WTC11 (cell line): ENCODE data around the gene GASK1A. TPM values are rescaled to one million over a fixed set of nuclear protein-coding genes. Genes with fewer than 3 reads are reported as not detected.

ENCODE experiments used
- ATAC-seq: fragments of 200-7000 bp; cut with Tn5 transposase; 2 replicates; pipeline ENCODE4 v1.10.0; 2021; ENCODE audit warnings: mild to moderate bottlenecking, moderate library complexity
- CTCF ChIA-PET: fragments of 300-600 bp; sonication (Branson Sonifier 250); formaldehyde crosslinking; loops from one replicate; lab custom pipeline; 2021; ENCODE audit warnings: antibody characterized with exemption; lab: Charles Lee
- POLR2A ChIA-PET: fragments of 350-600 bp; sonication (Branson Sonifier 250); formaldehyde crosslinking; loops from one replicate; lab custom pipeline; 2021; ENCODE audit warnings: antibody characterized with exemption; lab: Charles Lee
- DNase-seq: peaks from one replicate; pipeline ENCODE4 v3.0.0; 2021; ENCODE audit warnings: low spot score
- H3K27ac Mint-ChIP-seq: 2 replicates; pipeline ENCODE4 v1.8.0; 2021; ENCODE audit warnings: mixed read lengths
- H3K27me3 Mint-ChIP-seq: 2 replicates; pipeline ENCODE4 v1.8.0; 2021; ENCODE audit warnings: low read depth, mild to moderate bottlenecking, moderate library complexity, mixed read lengths
- H3K36me3 Mint-ChIP-seq: 2 replicates; pipeline ENCODE4 v1.8.0; 2021; ENCODE audit warnings: mixed read lengths
- H3K4me1 Mint-ChIP-seq: 2 replicates; pipeline ENCODE4 v1.8.0; 2022; ENCODE audit warnings: mixed read lengths
- H3K4me3 Mint-ChIP-seq: 2 replicates; pipeline ENCODE4 v1.8.0; 2021; ENCODE audit warnings: mild to moderate bottlenecking, moderate library complexity, mixed read lengths
- H3K9me3 Mint-ChIP-seq: 2 replicates; pipeline ENCODE4 v1.8.0; 2021; ENCODE audit warnings: mixed read lengths
- CREB1 ChIP-seq: sonication (generic); formaldehyde crosslinking; IDR thresholded peaks from 2 replicates; pipeline ENCODE4 v1.8.0; 2023; ENCODE audit warnings: mild to moderate bottlenecking, missing genetic modification reagents
- FOXP1 ChIP-seq: sonication (generic); formaldehyde crosslinking; IDR thresholded peaks from 2 replicates; pipeline ENCODE4 v1.8.0; 2022; ENCODE audit warnings: missing genetic modification reagents, mild to moderate bottlenecking, moderate library complexity, borderline replicate concordance
- GABPB1 ChIP-seq: sonication (generic); formaldehyde crosslinking; IDR thresholded peaks from 2 replicates; pipeline ENCODE4 v1.8.1; 2023; ENCODE audit warnings: mild to moderate bottlenecking, missing genetic modification reagents
- GTF2I ChIP-seq: fragments of 250-450 bp; sonication (Bioruptor Pico); conservative IDR thresholded peaks from 2 replicates; pipeline ENCODE4 v1.4.0; 2021; ENCODE audit warnings: mild to moderate bottlenecking
- IRF2 ChIP-seq: sonication (generic); formaldehyde crosslinking; IDR thresholded peaks from 2 replicates; pipeline ENCODE4 v1.8.0; 2022; ENCODE audit warnings: low read depth, missing genetic modification reagents, borderline replicate concordance
- JAZF1 ChIP-seq: fragments of 250-450 bp; sonication (Bioruptor Pico); IDR thresholded peaks from 2 replicates; pipeline ENCODE4 v1.9.0; 2021; ENCODE audit warnings: moderate library complexity, mild to moderate bottlenecking, inconsistent platforms
- KAT7 ChIP-seq: sonication (generic); formaldehyde crosslinking; IDR thresholded peaks from 2 replicates; pipeline ENCODE4 v1.8.1; 2023; ENCODE audit warnings: missing genetic modification reagents, mild to moderate bottlenecking, borderline replicate concordance
- NR3C1 ChIP-seq: sonication (generic); formaldehyde crosslinking; conservative IDR thresholded peaks from 2 replicates; pipeline ENCODE4 v1.8.1; 2023; ENCODE audit warnings: low read depth, mild to moderate bottlenecking, missing genetic modification reagents
- PRRX2 ChIP-seq: fragments of 250-450 bp; sonication (Bioruptor Pico); IDR thresholded peaks from 2 replicates; pipeline ENCODE4 v1.8.0; 2021; ENCODE audit warnings: mild to moderate bottlenecking
- RELA ChIP-seq: sonication (generic); formaldehyde crosslinking; IDR thresholded peaks from 2 replicates; pipeline ENCODE4 v1.8.1; 2022; ENCODE audit warnings: missing genetic modification reagents, mild to moderate bottlenecking, borderline replicate concordance
- TEAD1 ChIP-seq: sonication (generic); formaldehyde crosslinking; IDR thresholded peaks from 2 replicates; pipeline ENCODE4 v1.8.0; 2022; ENCODE audit warnings: mild to moderate bottlenecking, missing genetic modification reagents
- ZBTB21 ChIP-seq: sonication (generic); formaldehyde crosslinking; IDR thresholded peaks from 2 replicates; pipeline ENCODE4 v1.8.1; 2023; ENCODE audit warnings: mild to moderate bottlenecking, missing genetic modification reagents, borderline replicate concordance
- ZNF232 ChIP-seq: sonication (generic); formaldehyde crosslinking; IDR thresholded peaks from 2 replicates; pipeline ENCODE4 v1.8.0; 2022; ENCODE audit warnings: mild to moderate bottlenecking, missing genetic modification reagents
- ZNF263 ChIP-seq: sonication (generic); formaldehyde crosslinking; IDR thresholded peaks from 2 replicates; pipeline ENCODE4 v1.8.1; 2022; ENCODE audit warnings: low read depth, mild to moderate bottlenecking, moderate library complexity, missing genetic modification reagents
- ZNF317 ChIP-seq: sonication (generic); formaldehyde crosslinking; IDR thresholded peaks from 2 replicates; pipeline ENCODE4 v1.8.1; 2023; ENCODE audit warnings: low read depth, mild to moderate bottlenecking, moderate library complexity, missing genetic modification reagents, borderline replicate concordance
- ZNF671 ChIP-seq: fragments of 250-450 bp; sonication (Bioruptor Pico); IDR thresholded peaks from 2 replicates; pipeline ENCODE4 v1.8.0; 2021; ENCODE audit warnings: mild to moderate bottlenecking
- total RNA-seq: library from RNA; stranded (reverse); gene quantifications from 3 replicates; pipeline ENCODE4 v1.2.3, GENCODE V29; 2021
- TF ChIP-seq, protein P1 (sequence below): sonication (generic); formaldehyde crosslinking; IDR thresholded peaks from 2 replicates; pipeline ENCODE4 v1.8.1; 2023; ENCODE audit warnings: mild to moderate bottlenecking, missing genetic modification reagents
- TF ChIP-seq, protein P2 (sequence below): fragments of 250-450 bp; sonication (Bioruptor Pico); IDR thresholded peaks from 2 replicates; pipeline ENCODE4 v1.9.0; 2021; ENCODE audit warnings: mild to moderate bottlenecking
- TF ChIP-seq, protein P3 (sequence below): sonication (generic); formaldehyde crosslinking; IDR thresholded peaks from 2 replicates; pipeline ENCODE4 v1.8.1; 2022; ENCODE audit warnings: mild to moderate bottlenecking, missing genetic modification reagents, moderate library complexity, borderline replicate concordance
- TF ChIP-seq, protein P4 (sequence below): sonication (generic); formaldehyde crosslinking; IDR thresholded peaks from 2 replicates; pipeline ENCODE4 v1.8.0; 2022; ENCODE audit warnings: mild to moderate bottlenecking, missing genetic modification reagents
- TF ChIP-seq, protein P5 (sequence below): sonication (generic); formaldehyde crosslinking; IDR thresholded peaks from 2 replicates; pipeline ENCODE4 v1.8.0; 2022; ENCODE audit warnings: mild to moderate bottlenecking, missing genetic modification reagents
- TF ChIP-seq, protein P6 (sequence below): sonication (generic); formaldehyde crosslinking; IDR thresholded peaks from 2 replicates; pipeline ENCODE4 v1.8.0; 2022; ENCODE audit warnings: mild to moderate bottlenecking, missing genetic modification reagents
- TF ChIP-seq, protein P7 (sequence below): sonication (generic); formaldehyde crosslinking; IDR thresholded peaks from 2 replicates; pipeline ENCODE4 v1.8.1; 2023; ENCODE audit warnings: mild to moderate bottlenecking, moderate library complexity, missing genetic modification reagents
- TF ChIP-seq, protein P8 (sequence below): fragments of 250-450 bp; sonication (Bioruptor Pico); IDR thresholded peaks from 2 replicates; pipeline ENCODE4 v1.8.0; 2021; ENCODE audit warnings: mild to moderate bottlenecking
- TF ChIP-seq, protein P9 (sequence below): fragments of 250-450 bp; sonication (Bioruptor Pico); IDR thresholded peaks from 2 replicates; pipeline ENCODE4 v2.1.2; 2022; ENCODE audit warnings: mild to moderate bottlenecking, moderate library complexity

GASK1A gene
- total RNA-seq, 1 experiment from 2014 or later: 9.6 TPM

DNA sequence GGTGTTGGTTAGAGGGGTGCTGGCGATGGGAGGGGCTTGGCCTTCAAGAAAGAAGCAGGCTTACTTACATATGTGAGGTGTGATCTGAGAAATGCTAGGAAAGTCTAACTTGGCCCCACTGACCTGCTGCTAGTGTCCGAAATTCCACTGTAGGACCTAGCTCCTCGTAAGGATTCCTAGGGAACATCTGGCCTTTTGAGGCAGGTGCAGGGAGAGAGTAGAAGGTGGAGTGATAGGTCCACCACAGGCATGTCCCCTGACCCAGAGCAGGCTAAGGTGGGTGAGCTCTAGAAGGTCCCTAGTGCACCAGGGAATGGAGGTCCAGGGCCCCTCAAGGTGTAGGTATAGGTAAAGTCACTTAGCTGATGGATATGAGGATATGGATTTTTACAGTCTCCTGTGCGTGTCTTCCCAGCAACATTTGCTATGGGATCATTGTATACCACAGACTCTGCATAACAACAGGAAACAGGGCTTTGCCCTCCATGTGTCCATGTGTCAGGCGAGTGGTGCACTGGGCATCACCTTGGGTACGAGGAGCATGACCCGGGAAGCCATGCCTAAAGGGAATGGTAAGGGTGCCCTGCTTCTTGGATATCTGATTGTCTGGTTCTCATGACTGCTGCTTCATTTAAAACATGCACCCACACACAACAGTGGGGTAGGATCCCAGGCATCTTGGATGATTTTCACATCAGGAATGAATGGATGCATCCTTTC is 94.2 kb downstream of the GASK1A start:
- Mint-ChIP-seq H3K27me3 (no peaks in the 10 kb centered on the region; the same call in 1 of the 2 replicates), H3K27ac (no peak overlapping the region), H3K9me3 (peaks cover 3% of the 10 kb centered on the region; the same call in 1 of the 2 replicates), H3K4me3 (no peak overlapping the region), H3K36me3 (no peaks in the 10 kb centered on the region), H3K4me1 (no peaks in the 10 kb centered on the region)
- POLR2A ChIA-PET: no interaction called here
- CTCF ChIA-PET: interaction anchor here (1.7 kb wide), 1 partner anchor 112 kb away, joined by 10 read pairs; no protein-coding TSS in a partner anchor
- TF ChIP-seq, protein P1, sequence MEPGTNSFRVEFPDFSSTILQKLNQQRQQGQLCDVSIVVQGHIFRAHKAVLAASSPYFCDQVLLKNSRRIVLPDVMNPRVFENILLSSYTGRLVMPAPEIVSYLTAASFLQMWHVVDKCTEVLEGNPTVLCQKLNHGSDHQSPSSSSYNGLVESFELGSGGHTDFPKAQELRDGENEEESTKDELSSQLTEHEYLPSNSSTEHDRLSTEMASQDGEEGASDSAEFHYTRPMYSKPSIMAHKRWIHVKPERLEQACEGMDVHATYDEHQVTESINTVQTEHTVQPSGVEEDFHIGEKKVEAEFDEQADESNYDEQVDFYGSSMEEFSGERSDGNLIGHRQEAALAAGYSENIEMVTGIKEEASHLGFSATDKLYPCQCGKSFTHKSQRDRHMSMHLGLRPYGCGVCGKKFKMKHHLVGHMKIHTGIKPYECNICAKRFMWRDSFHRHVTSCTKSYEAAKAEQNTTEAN (CRISPR knock-in tag): no peak
- TF ChIP-seq GABPB1: no peak
- TF ChIP-seq, protein P2, sequence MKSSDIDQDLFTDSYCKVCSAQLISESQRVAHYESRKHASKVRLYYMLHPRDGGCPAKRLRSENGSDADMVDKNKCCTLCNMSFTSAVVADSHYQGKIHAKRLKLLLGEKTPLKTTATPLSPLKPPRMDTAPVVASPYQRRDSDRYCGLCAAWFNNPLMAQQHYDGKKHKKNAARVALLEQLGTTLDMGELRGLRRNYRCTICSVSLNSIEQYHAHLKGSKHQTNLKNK: no peak
- TF ChIP-seq, protein P3, sequence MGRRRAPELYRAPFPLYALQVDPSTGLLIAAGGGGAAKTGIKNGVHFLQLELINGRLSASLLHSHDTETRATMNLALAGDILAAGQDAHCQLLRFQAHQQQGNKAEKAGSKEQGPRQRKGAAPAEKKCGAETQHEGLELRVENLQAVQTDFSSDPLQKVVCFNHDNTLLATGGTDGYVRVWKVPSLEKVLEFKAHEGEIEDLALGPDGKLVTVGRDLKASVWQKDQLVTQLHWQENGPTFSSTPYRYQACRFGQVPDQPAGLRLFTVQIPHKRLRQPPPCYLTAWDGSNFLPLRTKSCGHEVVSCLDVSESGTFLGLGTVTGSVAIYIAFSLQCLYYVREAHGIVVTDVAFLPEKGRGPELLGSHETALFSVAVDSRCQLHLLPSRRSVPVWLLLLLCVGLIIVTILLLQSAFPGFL (CRISPR knock-in tag): no peak
- TF ChIP-seq ZBTB21 (CRISPR knock-in tag): no peak
- no peak for TF ChIP-seq GTF2I (CRISPR knock-in tag)
- TF ChIP-seq, protein P4, sequence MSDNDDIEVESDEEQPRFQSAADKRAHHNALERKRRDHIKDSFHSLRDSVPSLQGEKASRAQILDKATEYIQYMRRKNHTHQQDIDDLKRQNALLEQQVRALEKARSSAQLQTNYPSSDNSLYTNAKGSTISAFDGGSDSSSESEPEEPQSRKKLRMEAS (CRISPR knock-in tag): no peak
- no peak for TF ChIP-seq RELA (CRISPR knock-in tag)
- no peak for TF ChIP-seq TEAD1
- no peak for TF ChIP-seq KAT7 (CRISPR knock-in tag)
- no peak for TF ChIP-seq JAZF1 (CRISPR knock-in tag)
- DNase-seq: no peak
- no peak for ATAC-seq

DNA sequence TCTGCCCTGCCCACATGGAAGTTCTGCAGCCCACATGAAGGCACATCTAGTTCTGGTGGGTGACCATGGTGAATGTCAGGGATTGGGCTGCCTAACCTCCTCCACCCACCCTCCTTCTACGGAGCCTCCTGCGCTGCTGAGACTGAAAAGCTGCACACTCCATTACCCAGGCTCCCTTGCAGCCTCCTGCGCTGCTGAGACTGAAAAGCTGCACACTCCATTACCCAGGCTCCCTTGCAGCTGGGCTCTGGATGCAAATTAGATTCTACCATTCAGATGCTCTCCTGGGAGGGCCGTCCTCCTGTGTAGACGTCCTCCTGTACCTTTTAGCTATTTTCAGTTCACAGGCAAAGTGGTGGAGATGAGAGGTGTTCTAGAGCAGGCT is 94.7 kb downstream of the GASK1A start:
- ATAC-seq: no peak; the same call in 1 of the 2 replicates
- Mint-ChIP-seq H3K27ac (no peak overlapping the region), H3K9me3 (peaks cover 3% of the 10 kb centered on the region; the same call in 1 of the 2 replicates), H3K4me3 (no peak overlapping the region), H3K27me3 (no peaks in the 10 kb centered on the region; the same call in 1 of the 2 replicates), H3K4me1 (no peaks in the 10 kb centered on the region), H3K36me3 (peaks cover 1% of the 10 kb centered on the region)
- ChIA-PET CTCF (interaction anchor here (1.7 kb wide), 1 partner anchor 112 kb away, joined by 10 read pairs; no protein-coding TSS in a partner anchor), POLR2A (no interaction called here)
- no peak for DNase-seq
- TF ChIP-seq TEAD1 (no peak), PRRX2 (CRISPR knock-in tag) (no peak), FOXP1 (CRISPR knock-in tag) (no peak), ZNF671 (CRISPR knock-in tag) (no peak), ZNF232 (CRISPR knock-in tag) (no peak), CREB1 (CRISPR knock-in tag) (no peak), IRF2 (CRISPR knock-in tag) (no peak), NR3C1 (no peak), ZNF263 (CRISPR knock-in tag) (no peak), ZNF317 (CRISPR knock-in tag) (no peak)
- TF ChIP-seq, protein P5, sequence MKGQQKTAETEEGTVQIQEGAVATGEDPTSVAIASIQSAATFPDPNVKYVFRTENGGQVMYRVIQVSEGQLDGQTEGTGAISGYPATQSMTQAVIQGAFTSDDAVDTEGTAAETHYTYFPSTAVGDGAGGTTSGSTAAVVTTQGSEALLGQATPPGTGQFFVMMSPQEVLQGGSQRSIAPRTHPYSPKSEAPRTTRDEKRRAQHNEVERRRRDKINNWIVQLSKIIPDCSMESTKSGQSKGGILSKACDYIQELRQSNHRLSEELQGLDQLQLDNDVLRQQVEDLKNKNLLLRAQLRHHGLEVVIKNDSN (CRISPR knock-in tag): no peak
- TF ChIP-seq, protein P6, sequence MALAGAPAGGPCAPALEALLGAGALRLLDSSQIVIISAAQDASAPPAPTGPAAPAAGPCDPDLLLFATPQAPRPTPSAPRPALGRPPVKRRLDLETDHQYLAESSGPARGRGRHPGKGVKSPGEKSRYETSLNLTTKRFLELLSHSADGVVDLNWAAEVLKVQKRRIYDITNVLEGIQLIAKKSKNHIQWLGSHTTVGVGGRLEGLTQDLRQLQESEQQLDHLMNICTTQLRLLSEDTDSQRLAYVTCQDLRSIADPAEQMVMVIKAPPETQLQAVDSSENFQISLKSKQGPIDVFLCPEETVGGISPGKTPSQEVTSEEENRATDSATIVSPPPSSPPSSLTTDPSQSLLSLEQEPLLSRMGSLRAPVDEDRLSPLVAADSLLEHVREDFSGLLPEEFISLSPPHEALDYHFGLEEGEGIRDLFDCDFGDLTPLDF (CRISPR knock-in tag): no peak
- TF ChIP-seq, protein P7, sequence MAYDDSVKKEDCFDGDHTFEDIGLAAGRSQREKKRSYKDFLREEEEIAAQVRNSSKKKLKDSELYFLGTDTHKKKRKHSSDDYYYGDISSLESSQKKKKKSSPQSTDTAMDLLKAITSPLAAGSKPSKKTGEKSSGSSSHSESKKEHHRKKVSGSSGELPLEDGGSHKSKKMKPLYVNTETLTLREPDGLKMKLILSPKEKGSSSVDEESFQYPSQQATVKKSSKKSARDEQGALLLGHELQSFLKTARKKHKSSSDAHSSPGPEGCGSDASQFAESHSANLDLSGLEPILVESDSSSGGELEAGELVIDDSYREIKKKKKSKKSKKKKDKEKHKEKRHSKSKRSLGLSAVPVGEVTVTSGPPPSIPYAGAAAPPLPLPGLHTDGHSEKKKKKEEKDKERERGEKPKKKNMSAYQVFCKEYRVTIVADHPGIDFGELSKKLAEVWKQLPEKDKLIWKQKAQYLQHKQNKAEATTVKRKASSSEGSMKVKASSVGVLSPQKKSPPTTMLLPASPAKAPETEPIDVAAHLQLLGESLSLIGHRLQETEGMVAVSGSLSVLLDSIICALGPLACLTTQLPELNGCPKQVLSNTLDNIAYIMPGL (CRISPR knock-in tag): no peak
- TF ChIP-seq, protein P8, sequence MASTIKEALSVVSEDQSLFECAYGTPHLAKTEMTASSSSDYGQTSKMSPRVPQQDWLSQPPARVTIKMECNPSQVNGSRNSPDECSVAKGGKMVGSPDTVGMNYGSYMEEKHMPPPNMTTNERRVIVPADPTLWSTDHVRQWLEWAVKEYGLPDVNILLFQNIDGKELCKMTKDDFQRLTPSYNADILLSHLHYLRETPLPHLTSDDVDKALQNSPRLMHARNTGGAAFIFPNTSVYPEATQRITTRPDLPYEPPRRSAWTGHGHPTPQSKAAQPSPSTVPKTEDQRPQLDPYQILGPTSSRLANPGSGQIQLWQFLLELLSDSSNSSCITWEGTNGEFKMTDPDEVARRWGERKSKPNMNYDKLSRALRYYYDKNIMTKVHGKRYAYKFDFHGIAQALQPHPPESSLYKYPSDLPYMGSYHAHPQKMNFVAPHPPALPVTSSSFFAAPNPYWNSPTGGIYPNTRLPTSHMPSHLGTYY (CRISPR knock-in tag): no peak
- TF ChIP-seq, protein P9, sequence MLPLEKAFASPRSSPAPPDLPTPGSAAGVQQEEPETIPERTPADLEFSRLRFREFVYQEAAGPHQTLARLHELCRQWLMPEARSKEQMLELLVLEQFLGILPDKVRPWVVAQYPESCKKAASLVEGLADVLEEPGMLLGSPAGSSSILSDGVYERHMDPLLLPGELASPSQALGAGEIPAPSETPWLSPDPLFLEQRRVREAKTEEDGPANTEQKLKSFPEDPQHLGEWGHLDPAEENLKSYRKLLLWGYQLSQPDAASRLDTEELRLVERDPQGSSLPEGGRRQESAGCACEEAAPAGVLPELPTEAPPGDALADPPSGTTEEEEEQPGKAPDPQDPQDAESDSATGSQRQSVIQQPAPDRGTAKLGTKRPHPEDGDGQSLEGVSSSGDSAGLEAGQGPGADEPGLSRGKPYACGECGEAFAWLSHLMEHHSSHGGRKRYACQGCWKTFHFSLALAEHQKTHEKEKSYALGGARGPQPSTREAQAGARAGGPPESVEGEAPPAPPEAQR (CRISPR knock-in tag): no peak
